ENCODE measurements around the gene LEP. TPM values are rescaled to one million over a fixed set of nuclear protein-coding genes. Genes with fewer than 3 reads are reported as not detected.

LEP gene
- total RNA-seq (2022): not detected in 2 replicates
- percentile 5 among the genes with signal in this experiment for Bru-seq, nascent RNA
- BruChase-seq, experiment 1, labeled RNA remaining after a 2-hour chase: percentile 5 among the genes with signal in this experiment
- BruChase-seq, experiment 2, labeled RNA remaining after a 6-hour chase: percentile 9 among the genes with signal in this experiment
- long read RNA-seq: 0 reads

GRCh38 chr7:128240696-128241386, at the start of gene LEP:
TSS of gene LEP (plus strand) at chr7:128241278. CDS start at chr7:128252019, 10,741 bp downstream.
- Histone ChIP-seq H3K27me3 (replicated peaks; ENCODE audit: control insufficient read depth, insufficient read depth, low read length) (no peaks in the 10 kb centered on the region), H3K36me3 (ENCODE audit: control insufficient read depth, insufficient read depth, low read length) (no peaks in the 10 kb centered on the region), H3K9me3 (peaks cover 10% of the 10 kb centered on the region), H3K4me3 (ENCODE audit: low read depth, low read length) (no peak within 1 kb of the TSS), H3K4me1 (no peaks in the 10 kb centered on the region)
- TF ChIP-seq, protein P1, sequence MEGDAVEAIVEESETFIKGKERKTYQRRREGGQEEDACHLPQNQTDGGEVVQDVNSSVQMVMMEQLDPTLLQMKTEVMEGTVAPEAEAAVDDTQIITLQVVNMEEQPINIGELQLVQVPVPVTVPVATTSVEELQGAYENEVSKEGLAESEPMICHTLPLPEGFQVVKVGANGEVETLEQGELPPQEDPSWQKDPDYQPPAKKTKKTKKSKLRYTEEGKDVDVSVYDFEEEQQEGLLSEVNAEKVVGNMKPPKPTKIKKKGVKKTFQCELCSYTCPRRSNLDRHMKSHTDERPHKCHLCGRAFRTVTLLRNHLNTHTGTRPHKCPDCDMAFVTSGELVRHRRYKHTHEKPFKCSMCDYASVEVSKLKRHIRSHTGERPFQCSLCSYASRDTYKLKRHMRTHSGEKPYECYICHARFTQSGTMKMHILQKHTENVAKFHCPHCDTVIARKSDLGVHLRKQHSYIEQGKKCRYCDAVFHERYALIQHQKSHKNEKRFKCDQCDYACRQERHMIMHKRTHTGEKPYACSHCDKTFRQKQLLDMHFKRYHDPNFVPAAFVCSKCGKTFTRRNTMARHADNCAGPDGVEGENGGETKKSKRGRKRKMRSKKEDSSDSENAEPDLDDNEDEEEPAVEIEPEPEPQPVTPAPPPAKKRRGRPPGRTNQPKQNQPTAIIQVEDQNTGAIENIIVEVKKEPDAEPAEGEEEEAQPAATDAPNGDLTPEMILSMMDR (IDR thresholded peaks at IDR 0.05; ENCODE audit: insufficient read depth in 1 of 2, low read depth in 1 of 2, low read length in 1 of 2, severe bottlenecking in 1 of 2, unreplicated experiment in 1 of 2): no peak
- POLR2A ChIA-PET: no interaction called here
- CTCF ChIA-PET: no interaction called here
- Mint-ChIP-seq H3K9me3 (ENCODE audit: unreplicated experiment) (peaks cover 31% of the 10 kb centered on the region), H3K36me3 (ENCODE audit: insufficient read depth, unreplicated experiment) (no peaks in the 10 kb centered on the region), H3K4me1 (ENCODE audit: low read depth, unreplicated experiment) (no peaks in the 10 kb centered on the region), H3K27ac (ENCODE audit: unreplicated experiment) (no peak within 1 kb of the TSS), H3K4me3 (ENCODE audit: unreplicated experiment) (no peak within 1 kb of the TSS), H3K27me3 (ENCODE audit: insufficient read depth, unreplicated experiment) (peaks cover 8% of the 10 kb centered on the region)
- BruUV-seq (replicated peaks): no TSS peak
- no peak for DNase-seq
- intact Hi-C loops (cut with micrococcal nuclease; ENCODE audit: unreplicated experiment): no loop called here

DNA sequence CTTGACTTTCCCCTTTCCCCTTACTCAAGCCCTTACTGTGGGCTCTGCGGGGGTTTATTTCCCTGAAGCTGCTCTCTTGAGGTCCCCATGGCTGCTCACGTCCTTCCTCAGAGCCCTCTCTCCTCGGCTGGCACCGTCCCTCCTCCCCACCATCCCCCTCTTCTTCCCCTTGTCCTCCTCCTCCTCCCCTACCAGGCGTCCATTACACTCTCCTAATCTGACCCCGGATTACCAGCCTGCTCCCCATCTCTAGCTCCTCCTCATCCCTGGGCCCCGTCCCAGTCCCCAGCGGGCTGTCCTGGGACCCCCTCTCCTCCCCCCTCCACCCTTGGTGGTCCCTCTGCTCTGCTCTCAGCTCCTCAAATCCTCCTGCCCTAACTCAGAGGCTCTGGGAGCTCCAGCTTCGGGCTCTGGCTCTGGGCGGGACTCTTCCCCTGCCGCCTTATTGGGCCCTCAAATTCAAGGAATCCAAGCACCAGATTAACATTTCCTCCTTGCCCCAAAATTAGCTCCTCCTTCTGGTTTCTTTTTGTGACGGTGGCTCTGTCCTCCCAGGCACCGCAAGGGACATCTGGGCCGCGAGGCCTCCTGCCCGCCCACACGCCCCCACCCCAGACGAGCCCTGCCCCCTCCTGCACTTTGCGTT, 48.5 kb upstream of the LEP start:
- H3K27ac Mint-ChIP-seq (ENCODE audit: unreplicated experiment): no peak overlapping the region
- peaks cover 24% of the 10 kb centered on the region for H3K9me3 Mint-ChIP-seq (ENCODE audit: unreplicated experiment)
- no TSS peak for BruUV-seq (replicated peaks)
- no peaks in the 10 kb centered on the region for H3K4me1 ChIP-seq
- H3K4me3 ChIP-seq (ENCODE audit: low read depth, low read length): no peak overlapping the region
- H3K4me1 Mint-ChIP-seq (ENCODE audit: low read depth, unreplicated experiment): no peaks in the 10 kb centered on the region
- DNase-seq: no peak
- H3K4me3 Mint-ChIP-seq (ENCODE audit: unreplicated experiment): no peak overlapping the region
- H3K27me3 Mint-ChIP-seq (ENCODE audit: insufficient read depth, unreplicated experiment): peaks cover 8% of the 10 kb centered on the region
- H3K27me3 ChIP-seq (replicated peaks; ENCODE audit: control insufficient read depth, insufficient read depth, low read length): no peaks in the 10 kb centered on the region; the same call in 1 of the 2 replicates
- H3K36me3 Mint-ChIP-seq (ENCODE audit: insufficient read depth, unreplicated experiment): no peaks in the 10 kb centered on the region
- intact Hi-C loops (cut with micrococcal nuclease; ENCODE audit: unreplicated experiment): no loop called here
- H3K36me3 ChIP-seq (ENCODE audit: control insufficient read depth, insufficient read depth, low read length): no peaks in the 10 kb centered on the region
- CTCF ChIA-PET: interaction anchor here (1.5 kb wide), 1 partner anchor 17 kb away, joined by 5 read pairs; no protein-coding TSS in a partner anchor
- TF ChIP-seq, protein P1 (IDR thresholded peaks at IDR 0.05; ENCODE audit: insufficient read depth in 1 of 2, low read depth in 1 of 2, low read length in 1 of 2, severe bottlenecking in 1 of 2, unreplicated experiment in 1 of 2): no peak
- POLR2A ChIA-PET: no interaction called here
- H3K9me3 ChIP-seq: peaks cover 12% of the 10 kb centered on the region

GRCh38 chr7:128194533-128195282, 46.4 kb upstream of the LEP start:
- CTCF ChIA-PET: no interaction called here
- H3K27me3 ChIP-seq (replicated peaks; ENCODE audit: control insufficient read depth, insufficient read depth, low read length): no peaks in the 10 kb centered on the region
- H3K36me3 Mint-ChIP-seq (ENCODE audit: insufficient read depth, unreplicated experiment): no peaks in the 10 kb centered on the region
- DNase-seq: no peak
- BruUV-seq (replicated peaks): no TSS peak
- no peak overlapping the region for H3K27ac Mint-ChIP-seq (ENCODE audit: unreplicated experiment)
- H3K4me1 ChIP-seq: no peaks in the 10 kb centered on the region
- H3K36me3 ChIP-seq (ENCODE audit: control insufficient read depth, insufficient read depth, low read length): no peaks in the 10 kb centered on the region
- peaks cover 4% of the 10 kb centered on the region for H3K27me3 Mint-ChIP-seq (ENCODE audit: insufficient read depth, unreplicated experiment)
- POLR2A ChIA-PET: no interaction called here
- peaks cover 24% of the 10 kb centered on the region for H3K9me3 Mint-ChIP-seq (ENCODE audit: unreplicated experiment)
- peaks cover 12% of the 10 kb centered on the region for H3K9me3 ChIP-seq
- H3K4me1 Mint-ChIP-seq (ENCODE audit: low read depth, unreplicated experiment): no peaks in the 10 kb centered on the region
- H3K4me3 ChIP-seq (ENCODE audit: low read depth, low read length): no peak overlapping the region
- no peak overlapping the region for H3K4me3 Mint-ChIP-seq (ENCODE audit: unreplicated experiment)
- TF ChIP-seq, protein P1 (IDR thresholded peaks at IDR 0.05; ENCODE audit: insufficient read depth in 1 of 2, low read depth in 1 of 2, low read length in 1 of 2, severe bottlenecking in 1 of 2, unreplicated experiment in 1 of 2): no peak
- intact Hi-C loops (cut with micrococcal nuclease; ENCODE audit: unreplicated experiment): no loop called here
